Parathyroid adenoma (tissue), 2 donors: ENCODE results near the gene ASTN1.

Experiments
- H2AFZ ChIP-seq: fragments of 300-600 bp; sonication (generic); one replicate; pipeline ENCODE4 v1.7.0; 2017; ENCODE audit warnings: antibody characterized with exemption, mild to moderate bottlenecking
- H3K27ac ChIP-seq: fragments of 300-600 bp; sonication (generic); one replicate; pipeline ENCODE4 v1.7.0; 2017
- H3K27me3 ChIP-seq: fragments of 300-600 bp; sonication (generic); one replicate; pipeline ENCODE4 v1.7.0; 2017; ENCODE audit warnings: low read length; ENCODE audit not compliant: control insufficient read depth, insufficient read depth
- H3K36me3 ChIP-seq: fragments of 300-600 bp; sonication (generic); one replicate; pipeline ENCODE4 v1.7.0; 2017; ENCODE audit warnings: low read length; ENCODE audit not compliant: control insufficient read depth, insufficient read depth
- H3K4me1 ChIP-seq: fragments of 300-600 bp; sonication (generic); one replicate; pipeline ENCODE4 v1.7.0; 2017; ENCODE audit warnings: control low read depth
- H3K4me2 ChIP-seq: fragments of 300-600 bp; sonication (generic); one replicate; pipeline ENCODE4 v1.7.0; 2017; ENCODE audit warnings: low read length
- H3K4me3 ChIP-seq: fragments of 300-600 bp; sonication (generic); one replicate; pipeline ENCODE4 v1.7.0; 2017; ENCODE audit warnings: low read depth, low read length
- H3K79me2 ChIP-seq: fragments of 300-600 bp; sonication (generic); one replicate; pipeline ENCODE4 v1.7.0; 2017; ENCODE audit warnings: control low read depth
- H3K9ac ChIP-seq: fragments of 300-600 bp; sonication (generic); one replicate; pipeline ENCODE4 v1.7.0; 2017; ENCODE audit warnings: mild to moderate bottlenecking
- H3K9me3 ChIP-seq: fragments of 300-600 bp; sonication (generic); one replicate; pipeline ENCODE4 v1.7.0; 2017; ENCODE audit warnings: low read length; ENCODE audit not compliant: control insufficient read depth
- CTCF ChIP-seq: fragments of 300-600 bp; sonication (generic); IDR thresholded peaks from one replicate; pipeline ENCODE4 v1.7.0; 2017; ENCODE audit warnings: antibody characterized with exemption, mild to moderate bottlenecking
- donor health status: primary hyperparathyroidism.

The ASTN1 gene

GRCh38 chr1:176876966-176877515 lies 287.5 kb downstream of the ASTN1 start:
- no peaks in the 10 kb centered on the region for H3K79me2 ChIP-seq
- TF ChIP-seq CTCF, result no peak

GRCh38 chr1:176869577-176869976 lies 294.9 kb downstream of the ASTN1 start:
- H3K4me2 ChIP-seq, result no peak overlapping the region
- no peak for TF ChIP-seq CTCF
- H3K9me3 ChIP-seq, result no peaks in the 10 kb centered on the region
- no peaks in the 10 kb centered on the region for H3K27me3 ChIP-seq
- H3K4me3 ChIP-seq, result no peak overlapping the region
- H3K4me1 ChIP-seq, result no peaks in the 10 kb centered on the region
- no peak overlapping the region for H3K9ac ChIP-seq
- no peaks in the 10 kb centered on the region for H3K79me2 ChIP-seq
- no peak overlapping the region for H2AFZ ChIP-seq
- no peaks in the 10 kb centered on the region for H3K36me3 ChIP-seq
- no peak overlapping the region for H3K27ac ChIP-seq

More at GRCh38 chr1:176876966-176877515, 287.5 kb downstream of the ASTN1 start:
- no peak overlapping the region for H2AFZ ChIP-seq
- H3K4me2 ChIP-seq, result no peak overlapping the region
- no peak overlapping the region for H3K9ac ChIP-seq
- no peaks in the 10 kb centered on the region for H3K36me3 ChIP-seq
- no peaks in the 10 kb centered on the region for H3K4me1 ChIP-seq
- no peaks in the 10 kb centered on the region for H3K27me3 ChIP-seq
- no peak overlapping the region for H3K4me3 ChIP-seq
- no peaks in the 10 kb centered on the region for H3K9me3 ChIP-seq
- no peak overlapping the region for H3K27ac ChIP-seq

- Histone ChIP-seq H3K27ac (no peak overlapping the region), H3K4me2 (no peak overlapping the region), H3K4me1 (no peaks in the 10 kb centered on the region), H3K79me2 (no peaks in the 10 kb centered on the region), H2AFZ (no peak overlapping the region), H3K36me3 (no peaks in the 10 kb centered on the region), H3K4me3 (no peak overlapping the region), H3K9ac (no peak overlapping the region), H3K9me3 (no peaks in the 10 kb centered on the region), H3K27me3 (no peaks in the 10 kb centered on the region)
- no peak for TF ChIP-seq CTCF
These were observed 298.3 kb downstream of the ASTN1 start for GRCh38 chr1:176866011-176866714.

GRCh38 chr1:176864211-176864610 lies 300.3 kb downstream of the ASTN1 start:
- Histone ChIP-seq H3K9me3 (no peaks in the 10 kb centered on the region), H3K9ac (no peak overlapping the region), H3K27ac (no peak overlapping the region), H3K4me3 (no peak overlapping the region), H3K36me3 (no peaks in the 10 kb centered on the region), H3K4me1 (no peaks in the 10 kb centered on the region), H3K4me2 (no peak overlapping the region), H3K27me3 (no peaks in the 10 kb centered on the region), H3K79me2 (no peaks in the 10 kb centered on the region), H2AFZ (no peak overlapping the region)
- TF ChIP-seq CTCF, result no peak

- no peak overlapping the region for H2AFZ ChIP-seq
- no peak overlapping the region for H3K27ac ChIP-seq
- H3K79me2 ChIP-seq, result no peaks in the 10 kb centered on the region
- H3K4me3 ChIP-seq, result no peak overlapping the region
- H3K9me3 ChIP-seq, result no peaks in the 10 kb centered on the region
- H3K27me3 ChIP-seq, result no peaks in the 10 kb centered on the region
- no peaks in the 10 kb centered on the region for H3K36me3 ChIP-seq
- no peak for TF ChIP-seq CTCF
- no peak overlapping the region for H3K4me2 ChIP-seq
- no peaks in the 10 kb centered on the region for H3K4me1 ChIP-seq
- no peak overlapping the region for H3K9ac ChIP-seq
These were observed 300.9 kb downstream of the ASTN1 start for GRCh38 chr1:176863613-176864012.
